Measurements from ENCODE around the gene TMEM200A. TPM values are rescaled to one million over a fixed set of nuclear protein-coding genes. Genes with fewer than 3 reads are reported as not detected.

The TMEM200A gene
- total and polyA plus RNA-seq, 2 donors (not counting 1 experiment from before 2014, with no cell fraction given) = 0.13 to 0.37 TPM

DNA sequence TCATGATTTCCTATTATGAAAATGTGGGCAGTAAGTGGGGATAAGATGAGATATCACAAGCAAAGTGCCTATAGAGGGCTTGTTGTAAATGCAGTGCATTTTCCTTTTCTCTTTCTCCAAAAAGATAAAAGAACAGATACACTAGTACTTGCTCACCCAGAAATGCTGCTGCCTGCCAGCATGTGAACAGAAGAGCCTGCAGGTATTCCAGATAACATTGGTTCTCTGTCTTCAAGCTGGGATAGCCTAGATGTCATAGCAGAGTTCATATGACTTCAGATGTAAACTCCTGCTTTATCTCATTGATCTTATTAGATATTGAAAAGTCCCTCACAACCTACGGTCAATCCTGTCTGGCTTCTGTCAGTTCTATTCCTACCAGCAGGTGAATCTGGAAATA, 123.7 kb downstream of the TMEM200A start:
- TF ChIP-seq, protein P1, sequence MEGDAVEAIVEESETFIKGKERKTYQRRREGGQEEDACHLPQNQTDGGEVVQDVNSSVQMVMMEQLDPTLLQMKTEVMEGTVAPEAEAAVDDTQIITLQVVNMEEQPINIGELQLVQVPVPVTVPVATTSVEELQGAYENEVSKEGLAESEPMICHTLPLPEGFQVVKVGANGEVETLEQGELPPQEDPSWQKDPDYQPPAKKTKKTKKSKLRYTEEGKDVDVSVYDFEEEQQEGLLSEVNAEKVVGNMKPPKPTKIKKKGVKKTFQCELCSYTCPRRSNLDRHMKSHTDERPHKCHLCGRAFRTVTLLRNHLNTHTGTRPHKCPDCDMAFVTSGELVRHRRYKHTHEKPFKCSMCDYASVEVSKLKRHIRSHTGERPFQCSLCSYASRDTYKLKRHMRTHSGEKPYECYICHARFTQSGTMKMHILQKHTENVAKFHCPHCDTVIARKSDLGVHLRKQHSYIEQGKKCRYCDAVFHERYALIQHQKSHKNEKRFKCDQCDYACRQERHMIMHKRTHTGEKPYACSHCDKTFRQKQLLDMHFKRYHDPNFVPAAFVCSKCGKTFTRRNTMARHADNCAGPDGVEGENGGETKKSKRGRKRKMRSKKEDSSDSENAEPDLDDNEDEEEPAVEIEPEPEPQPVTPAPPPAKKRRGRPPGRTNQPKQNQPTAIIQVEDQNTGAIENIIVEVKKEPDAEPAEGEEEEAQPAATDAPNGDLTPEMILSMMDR (IDR thresholded peaks at IDR 0.05) = no peak
- no peak for TF ChIP-seq EZH2 (IDR thresholded peaks at IDR 0.05; ENCODE audit: borderline replicate concordance, insufficient read depth, low read depth, low read length, poor library complexity, severe bottlenecking)
- Mint-ChIP-seq H3K27me3 (no peaks in the 10 kb centered on the region), H3K9me3 (ENCODE audit: insufficient read depth) (no peaks in the 10 kb centered on the region), H3K27ac (no peak overlapping the region), H3K4me1 (no peaks in the 10 kb centered on the region), H3K4me3 (no peak overlapping the region)
- Histone ChIP-seq H3K4me1 (ENCODE audit: control insufficient read depth in 2 of 2, insufficient read depth in 2 of 2, low read length in 2 of 2) (no peaks in the 10 kb centered on the region), H2AFZ (ENCODE audit: insufficient read depth, low read depth, low read length, poor library complexity, severe bottlenecking) (no peak overlapping the region), H3K9ac (ENCODE audit: low read length) (no peak overlapping the region), H3K36me3 (replicated peaks in 1 of 2; ENCODE audit: control extremely low read depth in 1 of 2, control insufficient read depth in 1 of 2, extremely low read depth in 1 of 2, insufficient read depth in 2 of 2, low read length in 1 of 2) (no peaks in the 10 kb centered on the region), H3K9me3 (ENCODE audit: control extremely low read depth in 1 of 3, control insufficient read depth in 2 of 3, insufficient read depth in 1 of 3, low read length in 2 of 3) (peaks cover 0 to 6% (median 0%) of the 10 kb centered on the region in 3 donors), H3K79me2 (ENCODE audit: control insufficient read depth, insufficient read depth, low read length) (no peaks in the 10 kb centered on the region), H3K4me2 (replicated peaks; ENCODE audit: low read depth, low read length, poor library complexity, severe bottlenecking) (no peak overlapping the region), H4K20me1 (ENCODE audit: control insufficient read depth, insufficient read depth, low read length, poor library complexity, severe bottlenecking) (no peaks in the 10 kb centered on the region), H3K27ac (ENCODE audit: low read length in 2 of 2) (no peak overlapping the region), H3K4me3 (ENCODE audit: control extremely low read depth in 1 of 5, extremely low read depth in 1 of 5, insufficient read depth in 1 of 5, low read depth in 2 of 5, low read length in 4 of 5) (no peak overlapping the region), H3K27me3 (replicated peaks in 1 of 4; ENCODE audit: control extremely low read depth in 1 of 4, control insufficient read depth in 3 of 4, insufficient read depth in 4 of 4, low read length in 3 of 4) (no peaks in the 10 kb centered on the region)
- POLR2A ChIA-PET = no interaction called here
- 83% methylated on average over 1 of the region's 1 CpG for WGBS (ENCODE audit: insufficient coverage)
- CTCF ChIA-PET = no interaction called here
- DNase-seq = no peak
- no peak for ATAC-seq (ENCODE audit: low read depth)
- intact Hi-C loops (cut with micrococcal nuclease) = no loop called here

Other genes starting within 250 kb of the TMEM200A start
- 0.57 and 2.5 TPM in 2 replicates for gene SAMD3, start 143.1 kb upstream of the TMEM200A start, total RNA-seq
- 3.3 and 3.8 TPM in 2 replicates for gene SAMD3, start 143.1 kb upstream of the TMEM200A start, polyA plus RNA-seq